Psoas muscle (tissue), 8 donors: ENCODE data around the gene CUBN. TPM values are rescaled to one million over a fixed set of nuclear protein-coding genes. Genes with fewer than 3 reads are reported as not detected.

ENCODE experiments used
- ATAC-seq, 4 donors: fragments of 200-7000 bp; cut with Tn5 transposase; one replicate each; pipeline ENCODE4 v1.9.1; 2020; ENCODE audit warnings: moderate library complexity in 3 of 4, mild to moderate bottlenecking in 2 of 4
- DNase-seq, 2 donors: peaks; one replicate each; pipeline ENCODE4 v3.0.0-alpha.2; 2020
- H3K27ac ChIP-seq: fragments of 200-600 bp; one replicate; pipeline ENCODE4 v1.8.0; 2022
- H3K27me3 ChIP-seq, 3 donors: fragments of 200-600 bp in 1 of 3; one replicate each; pipeline versions ENCODE4 v1.6.1 to v1.8.0; 2013 to 2022; ENCODE audit warnings: low read length in 2 of 3, mild to moderate bottlenecking in 2 of 3, moderate library complexity in 1 of 3; ENCODE audit not compliant: insufficient read depth in 3 of 3
- H3K36me3 ChIP-seq, 2 donors: fragments of 200-600 bp in 1 of 2; one replicate each; pipeline versions ENCODE4 v1.6.1 to v1.8.0; 2013 to 2022; ENCODE audit warnings: low read depth in 1 of 2, mild to moderate bottlenecking in 1 of 2, moderate library complexity in 1 of 2; ENCODE audit not compliant: insufficient read depth in 1 of 2
- H3K4me1 ChIP-seq: fragments of 200-600 bp; one replicate; pipeline ENCODE4 v1.8.0; 2022
- H3K4me3 ChIP-seq: fragments of 200-600 bp; one replicate; pipeline ENCODE4 v1.8.0; 2022; ENCODE audit warnings: mild to moderate bottlenecking
- H3K9me3 ChIP-seq: fragments of 200-600 bp; one replicate; pipeline ENCODE4 v1.8.0; 2022
- CTCF ChIP-seq: fragments of 200-600 bp; IDR thresholded peaks from one replicate; pipeline ENCODE4 v1.8.0; 2022; ENCODE audit warnings: antibody characterized with exemption
- WGBS, 3 donors: extraction: QIAGEN DNeasy Blood & Tissue Kit; methylation state at CpG; one replicate each; pipeline versions ENCODE4 v1.1.6 to v1.1.7; 2013; 5-methylcytosine and 5-hydroxymethylcytosine counted together
- intact Hi-C, 2 donors: fragments of 100-400 bp; cut with DNase I; formaldehyde crosslinking; loops; one replicate each; pipeline versions ENCODE4 v1.11.0 to v1.14.2; 2022
- polyA plus RNA-seq, 3 donors: library from polyadenylated mRNA; stranded (reverse); fragments of 200-250 nt; gene quantifications; one replicate each; pipeline ENCODE4 v1.2.3, GENCODE V29; 2013
- total RNA-seq, 4 donors: library from RNA; stranded (reverse); fragmentation: NEBNext Ultra II Directional in 2 of 4; extraction: Animal tissue kit (Norgen Biotek cat#: 25700) in 2 of 4; gene quantifications; one replicate each; pipeline versions ENCODE4 v1.2.1 to v1.2.4, GENCODE V29; 2021 to 2023
- donor health status: healthy with polysubstance abuse.
- donor health status: DM: no; HTN: no; CAD: no; lungs with moderate emphysema.
- donor health status: Bipolar disorder and iron deficiency.
- donor health status: healthy.
- donor health status: DM: yes; HTN: yes; CAD: no.
- donor health status: DM: no; HTN: no; CAD: no.
- donor health status: DM: no; HTN: no; CAD: no.
- donor health status: DM: yes; HTN: yes; CAD: no.

The CUBN gene
- total and polyA plus RNA-seq, 7 donors = 0.07 to 1.1 (median 0.22) TPM

- Histone ChIP-seq H3K4me1 (peaks cover 14% of the 10 kb centered on the region), H3K9me3 (no peaks in the 10 kb centered on the region), H3K4me3 (peak overlapping the region; percentile 74), H3K27ac (peak overlapping the region; percentile 83), H3K27me3 (no peaks in the 10 kb centered on the region), H3K36me3 (no peaks in the 10 kb centered on the region)
- 2 to 6% (median 5%) methylated on average over 12 of the region's 12 CpGs for WGBS, 3 donors
- TF ChIP-seq CTCF = no peak
- intact Hi-C loops = loop anchor here (5.0 to 10.0 kb wide), 4 partner anchors 379 to 1838 kb away; partner anchors contain the start of genes PTER (in 2 of the 2), ARL5B (in 1 of the 2) and NSUN6 (in 1 of the 2)
- ATAC-seq (no peak), DNase-seq (no peak)
These were observed 312.8 kb downstream of the CUBN start for GRCh38 chr10:16816830-16817124.

DNA sequence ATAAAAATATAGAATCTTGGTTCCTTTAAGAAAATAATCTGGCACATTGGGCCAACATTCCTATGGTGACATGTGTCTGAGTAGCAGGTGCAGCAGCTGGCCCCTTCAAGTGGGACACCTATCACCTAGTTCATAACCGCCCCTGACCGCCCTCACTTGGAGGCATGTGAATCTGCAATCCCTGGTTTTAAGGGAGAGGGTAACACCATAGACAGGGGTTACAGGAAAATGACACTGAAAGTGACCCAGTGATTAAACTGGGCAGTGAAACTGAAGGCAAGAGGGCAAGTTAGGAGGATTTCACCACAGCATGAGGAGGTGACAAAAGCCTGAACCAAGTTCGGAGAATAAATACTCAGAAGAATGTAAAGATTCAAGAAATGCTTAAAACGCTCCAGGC is 313.4 kb downstream of the CUBN start:
- peak overlapping the region; percentile 74 for H3K4me3 ChIP-seq
- H3K4me1 ChIP-seq = peaks cover 14% of the 10 kb centered on the region
- no peak for ATAC-seq
- peak overlapping the region; percentile 83 for H3K27ac ChIP-seq
- WGBS, 3 donors = 28 to 42% (median 34%) methylated on average over 4 of the region's 4 CpGs
- no peak for TF ChIP-seq CTCF
- DNase-seq = no peak
- H3K36me3 ChIP-seq = no peaks in the 10 kb centered on the region
- H3K27me3 ChIP-seq = no peaks in the 10 kb centered on the region
- no peaks in the 10 kb centered on the region for H3K9me3 ChIP-seq
- intact Hi-C loops = loop anchor here (5.0 to 10.0 kb wide), 4 partner anchors 379 to 1839 kb away; partner anchors contain the start of genes PTER (in 2 of the 2), ARL5B (in 1 of the 2) and NSUN6 (in 1 of the 2)

DNA sequence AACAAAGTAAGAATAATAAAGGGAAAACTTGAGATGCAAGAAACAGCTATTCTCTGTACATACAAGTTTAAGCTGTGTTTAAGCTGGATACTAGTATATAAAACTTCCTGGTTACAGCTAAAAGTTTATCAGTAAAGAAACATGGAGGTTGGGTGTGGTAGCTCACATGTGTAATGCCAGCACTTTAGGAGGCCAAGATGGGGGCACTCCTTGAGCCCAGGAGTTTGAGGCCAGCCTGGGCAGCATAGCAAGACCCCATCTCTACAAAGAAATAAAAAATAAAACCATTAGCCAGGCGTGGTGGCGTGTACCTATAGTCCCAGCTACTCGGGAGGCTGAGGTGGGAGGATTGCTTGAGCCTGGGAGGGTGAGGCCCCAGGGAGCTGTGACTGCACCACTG is 315.6 kb downstream of the CUBN start:
- intact Hi-C loops = loop anchor here in 1 of 2 donors (10.0 kb wide), 3 partner anchors 379 to 1841 kb away; partner anchors contain the start of genes ARL5B, NSUN6 and PTER
- H3K27ac ChIP-seq = no peak overlapping the region
- DNase-seq = no peak
- WGBS, 3 donors = 95 to 96% (median 95%) methylated on average over 3 of the region's 3 CpGs
- H3K36me3 ChIP-seq = no peaks in the 10 kb centered on the region
- TF ChIP-seq CTCF = no peak
- peaks cover 18% of the 10 kb centered on the region for H3K4me1 ChIP-seq
- H3K4me3 ChIP-seq = no peak overlapping the region
- ATAC-seq = no peak
- H3K9me3 ChIP-seq = no peaks in the 10 kb centered on the region
- no peaks in the 10 kb centered on the region for H3K27me3 ChIP-seq

GRCh38 chr10:16812676-16813075 is 316.9 kb downstream of the CUBN start:
- no peaks in the 10 kb centered on the region for H3K9me3 ChIP-seq
- ATAC-seq = no peak
- peaks cover 15% of the 10 kb centered on the region for H3K4me1 ChIP-seq
- H3K27me3 ChIP-seq = no peaks in the 10 kb centered on the region
- no peak overlapping the region for H3K4me3 ChIP-seq
- no peaks in the 10 kb centered on the region for H3K36me3 ChIP-seq
- intact Hi-C loops = loop anchor here in 1 of 2 donors (10.0 kb wide), 3 partner anchors 378 to 1842 kb away; partner anchors contain the start of genes ARL5B, NSUN6 and PTER
- DNase-seq = no peak
- WGBS, 3 donors = 72 to 80% (median 75%) methylated on average over 4 of the region's 4 CpGs
- H3K27ac ChIP-seq = no peak overlapping the region
- TF ChIP-seq CTCF = no peak

GRCh38 chr10:16811765-16812164 is 317.8 kb downstream of the CUBN start:
- no peak for DNase-seq
- TF ChIP-seq CTCF = no peak
- peaks cover 15% of the 10 kb centered on the region for H3K4me1 ChIP-seq
- no peak overlapping the region for H3K4me3 ChIP-seq
- H3K27me3 ChIP-seq = no peaks in the 10 kb centered on the region
- intact Hi-C loops = loop anchor here in 1 of 2 donors (10.0 kb wide), 3 partner anchors 377 to 1843 kb away; partner anchors contain the start of genes ARL5B, NSUN6 and PTER
- 80 to 87% (median 82%) methylated on average over 6 of the region's 6 CpGs for WGBS, 3 donors
- ATAC-seq = no peak
- no peaks in the 10 kb centered on the region for H3K36me3 ChIP-seq
- H3K27ac ChIP-seq = no peak overlapping the region
- no peaks in the 10 kb centered on the region for H3K9me3 ChIP-seq
